Ascending aorta (tissue), 2 donors: ENCODE measurements around the gene MAGEA8. TPM values are rescaled to one million over a fixed set of nuclear protein-coding genes. Genes with fewer than 3 reads are reported as not detected.

Experiments
- DNase-seq, 2 donors: peaks; one replicate each; pipeline ENCODE4 v3.0.0-alpha.2; 2019; ENCODE audit warnings: low spot score in 2 of 2
- H3K27ac ChIP-seq, 2 donors: fragments of 200-600 bp; sonication (generic); one replicate each; pipeline ENCODE4 v1.5.1; 2016 to 2017; ENCODE audit warnings: mild to moderate bottlenecking in 1 of 2
- H3K27me3 ChIP-seq: fragments of 200-600 bp; sonication (generic); one replicate; pipeline ENCODE4 v1.5.1; 2017
- H3K36me3 ChIP-seq, 2 donors: fragments of 200-600 bp; sonication (generic); one replicate each; pipeline ENCODE4 v1.5.1; 2016
- H3K4me1 ChIP-seq, 2 donors: fragments of 200-600 bp; sonication (generic); one replicate each; pipeline ENCODE4 v1.5.1; 2016 to 2017; ENCODE audit warnings: mild to moderate bottlenecking in 1 of 2
- H3K4me3 ChIP-seq, 2 donors: fragments of 200-600 bp; sonication (generic); one replicate each; pipeline ENCODE4 v1.5.1; 2016 to 2017; ENCODE audit warnings: mild to moderate bottlenecking in 1 of 2
- H3K9me3 ChIP-seq, 2 donors: fragments of 200-600 bp; sonication (generic); one replicate each; pipeline ENCODE4 v1.5.1; 2016
- intact Hi-C: fragments of 100-400 bp; cut with DNase I; formaldehyde crosslinking; loops from one replicate; pipeline ENCODE4 v1.15.1; 2023
- total RNA-seq: library from RNA; depleted of rRNA; stranded (reverse); fragments of >200 nt; gene quantifications from one replicate; pipeline ENCODE4 v1.1.0, GENCODE V29; 2016
- TF ChIP-seq, protein P1 (sequence below), 3 experiments: fragments of 200-600 bp in 2 of 3; fragments of 450-650 bp in 1 of 3; sonication (generic) in 2 of 3; IDR thresholded peaks; one replicate each; pipeline ENCODE4 v1.5.1; 2016 to 2019; ENCODE audit warnings: antibody characterized with exemption in 3 of 3, mild to moderate bottlenecking in 1 of 3, moderate library complexity in 1 of 3

Gene MAGEA8
- total RNA-seq, 1 donor from 2014 or later, result not detected

- Histone ChIP-seq H3K4me3 (no peak overlapping the region), H3K27ac (no peak overlapping the region), H3K4me1 (no peaks in the 10 kb centered on the region), H3K9me3 (no peaks in the 10 kb centered on the region), H3K27me3 (no peaks in the 10 kb centered on the region), H3K36me3 (no peaks in the 10 kb centered on the region)
- no peak for DNase-seq
- TF ChIP-seq, protein P1, sequence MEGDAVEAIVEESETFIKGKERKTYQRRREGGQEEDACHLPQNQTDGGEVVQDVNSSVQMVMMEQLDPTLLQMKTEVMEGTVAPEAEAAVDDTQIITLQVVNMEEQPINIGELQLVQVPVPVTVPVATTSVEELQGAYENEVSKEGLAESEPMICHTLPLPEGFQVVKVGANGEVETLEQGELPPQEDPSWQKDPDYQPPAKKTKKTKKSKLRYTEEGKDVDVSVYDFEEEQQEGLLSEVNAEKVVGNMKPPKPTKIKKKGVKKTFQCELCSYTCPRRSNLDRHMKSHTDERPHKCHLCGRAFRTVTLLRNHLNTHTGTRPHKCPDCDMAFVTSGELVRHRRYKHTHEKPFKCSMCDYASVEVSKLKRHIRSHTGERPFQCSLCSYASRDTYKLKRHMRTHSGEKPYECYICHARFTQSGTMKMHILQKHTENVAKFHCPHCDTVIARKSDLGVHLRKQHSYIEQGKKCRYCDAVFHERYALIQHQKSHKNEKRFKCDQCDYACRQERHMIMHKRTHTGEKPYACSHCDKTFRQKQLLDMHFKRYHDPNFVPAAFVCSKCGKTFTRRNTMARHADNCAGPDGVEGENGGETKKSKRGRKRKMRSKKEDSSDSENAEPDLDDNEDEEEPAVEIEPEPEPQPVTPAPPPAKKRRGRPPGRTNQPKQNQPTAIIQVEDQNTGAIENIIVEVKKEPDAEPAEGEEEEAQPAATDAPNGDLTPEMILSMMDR (IDR thresholded peaks at IDR 0.05), result no peak
- intact Hi-C loops, result no loop called here
Measured at GRCh38 chrX:149845385-149845784, 35.6 kb upstream of the MAGEA8 start.

GRCh38 chrX:149846789-149847188, 34.2 kb upstream of the MAGEA8 start:
- no peak overlapping the region for H3K27ac ChIP-seq
- intact Hi-C loops, result no loop called here
- no peaks in the 10 kb centered on the region for H3K27me3 ChIP-seq
- no peak overlapping the region for H3K4me3 ChIP-seq
- no peaks in the 10 kb centered on the region for H3K4me1 ChIP-seq
- DNase-seq, result no peak
- TF ChIP-seq, protein P1 (IDR thresholded peaks at IDR 0.05), result no peak
- H3K36me3 ChIP-seq, result no peaks in the 10 kb centered on the region
- no peaks in the 10 kb centered on the region for H3K9me3 ChIP-seq

DNA sequence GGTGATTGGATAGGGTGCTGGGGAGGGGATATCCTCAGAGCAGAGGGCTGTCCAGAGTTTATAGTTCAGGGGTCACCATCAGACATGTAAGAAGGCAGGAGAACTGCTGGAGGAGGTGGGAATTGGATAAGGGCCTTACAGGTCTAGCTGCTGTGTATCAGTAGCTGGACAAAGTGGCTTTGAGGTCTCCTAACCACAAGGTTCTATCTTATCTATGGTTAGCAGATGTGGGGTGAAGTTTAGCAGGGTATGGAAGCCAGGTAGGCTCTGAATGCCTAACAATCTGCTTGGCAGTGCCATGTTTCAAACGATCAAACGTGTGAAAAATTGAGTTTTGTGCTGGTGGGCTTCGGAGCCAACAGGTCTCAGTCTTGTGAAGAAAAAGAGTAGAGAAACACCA, 32.1 kb upstream of the MAGEA8 start:
- H3K36me3 ChIP-seq, result no peaks in the 10 kb centered on the region
- H3K4me1 ChIP-seq, result no peaks in the 10 kb centered on the region
- TF ChIP-seq, protein P1 (IDR thresholded peaks at IDR 0.05), result no peak
- no peak for DNase-seq
- no peak overlapping the region for H3K4me3 ChIP-seq
- no peak overlapping the region for H3K27ac ChIP-seq
- H3K9me3 ChIP-seq, result no peaks in the 10 kb centered on the region
- intact Hi-C loops, result no loop called here
- no peaks in the 10 kb centered on the region for H3K27me3 ChIP-seq

DNA sequence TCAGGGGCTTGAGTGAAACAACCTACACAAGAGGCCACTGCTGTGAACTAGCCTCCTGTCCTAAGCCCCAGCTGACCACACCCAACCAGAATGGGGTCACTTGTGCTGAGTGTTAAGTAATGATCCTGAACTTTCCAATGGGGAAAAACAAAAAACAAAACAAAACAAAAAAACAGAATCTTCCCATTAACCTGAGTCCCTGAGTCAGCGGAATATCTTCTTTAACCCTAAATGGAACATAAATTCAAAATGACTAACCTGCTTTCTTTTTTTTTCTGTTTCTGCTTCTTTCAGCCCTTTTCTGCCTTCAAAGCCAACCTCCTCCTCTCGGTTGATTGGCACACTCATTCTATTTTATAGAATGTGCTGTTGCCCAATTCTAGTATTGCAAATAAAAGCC, 31.2 kb upstream of the MAGEA8 start:
- H3K4me3 ChIP-seq, result no peak overlapping the region
- intact Hi-C loops, result no loop called here
- H3K9me3 ChIP-seq, result no peaks in the 10 kb centered on the region
- H3K27ac ChIP-seq, result no peak overlapping the region
- no peaks in the 10 kb centered on the region for H3K4me1 ChIP-seq
- no peaks in the 10 kb centered on the region for H3K27me3 ChIP-seq
- TF ChIP-seq, protein P1 (IDR thresholded peaks at IDR 0.05), result no peak
- DNase-seq, result no peak
- no peaks in the 10 kb centered on the region for H3K36me3 ChIP-seq

GRCh38 chrX:149851864-149852263, 29.1 kb upstream of the MAGEA8 start:
- no peaks in the 10 kb centered on the region for H3K36me3 ChIP-seq
- intact Hi-C loops, result no loop called here
- H3K9me3 ChIP-seq, result no peaks in the 10 kb centered on the region
- TF ChIP-seq, protein P1 (IDR thresholded peaks at IDR 0.05), result no peak
- no peak for DNase-seq
- no peaks in the 10 kb centered on the region for H3K4me1 ChIP-seq
- H3K27me3 ChIP-seq, result no peaks in the 10 kb centered on the region
- H3K27ac ChIP-seq, result no peak overlapping the region
- H3K4me3 ChIP-seq, result no peak overlapping the region

GRCh38 chrX:149853925-149854324, 27.1 kb upstream of the MAGEA8 start:
- intact Hi-C loops, result no loop called here
- Histone ChIP-seq H3K9me3 (no peaks in the 10 kb centered on the region), H3K27me3 (no peaks in the 10 kb centered on the region), H3K36me3 (no peaks in the 10 kb centered on the region), H3K4me3 (no peak overlapping the region), H3K4me1 (no peaks in the 10 kb centered on the region), H3K27ac (no peak overlapping the region)
- TF ChIP-seq, protein P1 (IDR thresholded peaks at IDR 0.05), result no peak
- DNase-seq, result no peak
